ENCODE results near the gene TFPI2. TPM values are rescaled to one million over a fixed set of nuclear protein-coding genes. Genes with fewer than 3 reads are reported as not detected.

The TFPI2 gene
- total RNA-seq, 2 experiments from 2014 or later: not detected

- H3K36me3 ChIP-seq (ENCODE audit: insufficient read depth, low read length): no peaks in the 10 kb centered on the region
- no peak for DNase-seq (ENCODE audit: low spot score)
- ChIA-PET POLR2A (interaction anchor here (0.8 kb wide), 1 partner anchor 22 kb away, joined by 3 read pairs; no protein-coding TSS in a partner anchor), CTCF (ENCODE audit: unreplicated experiment) (no interaction called here)
- H3K4me3 ChIP-seq (ENCODE audit: low read depth, low read length, poor library complexity, severe bottlenecking): no peak overlapping the region
- no peaks in the 10 kb centered on the region for H3K9me3 ChIP-seq (ENCODE audit: low read length)
- H3K9me2 ChIP-seq (ENCODE audit: insufficient read depth, low read length): no peaks in the 10 kb centered on the region
- no peak overlapping the region for H2AFZ ChIP-seq (ENCODE audit: low read length)
- no peak overlapping the region for H3K27ac ChIP-seq (ENCODE audit: low read depth, low read length, poor library complexity, severe bottlenecking)
- H4K20me1 ChIP-seq (ENCODE audit: insufficient read depth, low read length): no peaks in the 10 kb centered on the region
- no peaks in the 10 kb centered on the region for H3K79me2 ChIP-seq (ENCODE audit: insufficient read depth, low read depth, low read length)
- intact Hi-C loops (cut with micrococcal nuclease; ENCODE audit: unreplicated experiment): no loop called here
- H3K4me2 ChIP-seq (ENCODE audit: low read length): no peak overlapping the region
- TF ChIP-seq CTCF (conservative IDR thresholded peaks at IDR 0.05; ENCODE audit: low read length) (no peak), EZH2phosphoT487 (IDR thresholded peaks at IDR 0.05; ENCODE audit: borderline replicate concordance, low read depth, low read length) (no peak)
- no TSS peak for BruUV-seq (replicated peaks)
- peaks cover 5% of the 10 kb centered on the region for H3K4me1 ChIP-seq (ENCODE audit: insufficient read depth, low read length, poor library complexity, severe bottlenecking)
Observed at GRCh38 chr7:93836116-93836515, 54.4 kb downstream of the TFPI2 start.

GRCh38 chr7:93835702-93836101, 54.9 kb downstream of the TFPI2 start:
- no peak overlapping the region for H3K4me3 ChIP-seq (ENCODE audit: low read depth, low read length, poor library complexity, severe bottlenecking)

More at GRCh38 chr7:93835702-93836101, 54.9 kb downstream of the TFPI2 start:
- H3K4me2 ChIP-seq (ENCODE audit: low read length): no peak overlapping the region
- H4K20me1 ChIP-seq (ENCODE audit: insufficient read depth, low read length): no peaks in the 10 kb centered on the region
- H3K9me2 ChIP-seq (ENCODE audit: insufficient read depth, low read length): no peaks in the 10 kb centered on the region
- H3K79me2 ChIP-seq (ENCODE audit: insufficient read depth, low read depth, low read length): no peaks in the 10 kb centered on the region
- ChIA-PET CTCF (ENCODE audit: unreplicated experiment) (no interaction called here), POLR2A (interaction anchor here (1.2 kb wide), 1 partner anchor 10 kb away, joined by 4 read pairs; no protein-coding TSS in a partner anchor)
- H3K27ac ChIP-seq (ENCODE audit: low read depth, low read length, poor library complexity, severe bottlenecking): no peak overlapping the region
- no peak for DNase-seq (ENCODE audit: low spot score)
- BruUV-seq (replicated peaks): no TSS peak
- H3K4me1 ChIP-seq (ENCODE audit: insufficient read depth, low read length, poor library complexity, severe bottlenecking): peaks cover 1% of the 10 kb centered on the region
- intact Hi-C loops (cut with micrococcal nuclease; ENCODE audit: unreplicated experiment): no loop called here
- H3K36me3 ChIP-seq (ENCODE audit: insufficient read depth, low read length): no peaks in the 10 kb centered on the region
- TF ChIP-seq EZH2phosphoT487 (IDR thresholded peaks at IDR 0.05; ENCODE audit: borderline replicate concordance, low read depth, low read length) (no peak), CTCF (conservative IDR thresholded peaks at IDR 0.05; ENCODE audit: low read length) (no peak)
- no peak overlapping the region for H2AFZ ChIP-seq (ENCODE audit: low read length)
- H3K9me3 ChIP-seq (ENCODE audit: low read length): no peaks in the 10 kb centered on the region

Small RNA genes lying within 50 kb of the gene (small RNA-seq; reads per million reads assigned to genes)
- not detected for gene AC002076.2

Other genes with a start within 250 kb of the TFPI2 start
- gene GNGT1, start 15.8 kb upstream of the TFPI2 start, total RNA-seq (2014; rRNA removed; shearing (Covaris generic)): not detected in 2 replicates
- not detected in 2 replicates for gene GNGT1, start 15.8 kb upstream of the TFPI2 start, total RNA-seq (2022)
- gene GNG11, start 31.0 kb upstream of the TFPI2 start, total RNA-seq (2014; rRNA removed; shearing (Covaris generic)): 0.82 and 1.4 TPM in 2 replicates
- gene GNG11, start 31.0 kb upstream of the TFPI2 start, total RNA-seq (2022): 1.2 TPM in 2 replicates
- 14.3 and 20.4 TPM in 2 replicates for gene BET1, start 113.6 kb upstream of the TFPI2 start, total RNA-seq (2014; rRNA removed; shearing (Covaris generic))
- gene BET1, start 113.6 kb upstream of the TFPI2 start, total RNA-seq (2022): 31.6 and 32.8 TPM in 2 replicates

All from OCI-LY7 (cell line).